AG10803 (cell line): Measurements from ENCODE around the gene RFWD3.

Source experiments
- DNase-seq: peaks from one replicate; pipeline ENCODE4 v3.0.0; 2010; ENCODE audit warnings: low read depth
- H3K4me3 ChIP-seq: 2 replicates; pipeline ENCODE4 v1.5.1; 2011; ENCODE audit warnings: mild to moderate bottlenecking, low read length, control low read depth
- TF ChIP-seq, protein P1 (sequence below): conservative IDR thresholded peaks from 2 replicates; pipeline ENCODE4 v1.5.1; 2011; ENCODE audit warnings: mild to moderate bottlenecking, low read length, control low read depth, inconsistent platforms

RFWD3 gene

DNA sequence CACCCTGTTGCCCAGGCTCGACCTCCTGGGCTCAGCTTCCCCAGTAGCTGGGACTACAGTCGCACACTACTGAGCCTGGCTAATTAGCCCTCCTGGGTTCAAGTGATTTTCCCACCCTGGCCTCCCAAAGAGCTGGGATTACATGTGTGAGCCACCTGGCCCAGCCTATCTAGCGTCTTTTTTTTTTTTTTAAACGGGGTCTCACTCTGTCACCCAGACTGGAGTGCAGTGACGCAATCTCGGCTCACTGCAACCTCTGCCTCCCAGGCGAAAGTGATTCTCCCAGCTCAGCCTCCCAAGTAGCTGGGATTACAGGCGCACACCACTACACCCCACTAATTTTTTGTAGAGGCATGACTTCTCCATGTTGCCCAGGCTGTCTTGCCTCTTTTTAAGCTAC lies 93.1 kb downstream of the RFWD3 start:
- no peak for DNase-seq
- H3K4me3 ChIP-seq, result no peak overlapping the region
- TF ChIP-seq, protein P1, sequence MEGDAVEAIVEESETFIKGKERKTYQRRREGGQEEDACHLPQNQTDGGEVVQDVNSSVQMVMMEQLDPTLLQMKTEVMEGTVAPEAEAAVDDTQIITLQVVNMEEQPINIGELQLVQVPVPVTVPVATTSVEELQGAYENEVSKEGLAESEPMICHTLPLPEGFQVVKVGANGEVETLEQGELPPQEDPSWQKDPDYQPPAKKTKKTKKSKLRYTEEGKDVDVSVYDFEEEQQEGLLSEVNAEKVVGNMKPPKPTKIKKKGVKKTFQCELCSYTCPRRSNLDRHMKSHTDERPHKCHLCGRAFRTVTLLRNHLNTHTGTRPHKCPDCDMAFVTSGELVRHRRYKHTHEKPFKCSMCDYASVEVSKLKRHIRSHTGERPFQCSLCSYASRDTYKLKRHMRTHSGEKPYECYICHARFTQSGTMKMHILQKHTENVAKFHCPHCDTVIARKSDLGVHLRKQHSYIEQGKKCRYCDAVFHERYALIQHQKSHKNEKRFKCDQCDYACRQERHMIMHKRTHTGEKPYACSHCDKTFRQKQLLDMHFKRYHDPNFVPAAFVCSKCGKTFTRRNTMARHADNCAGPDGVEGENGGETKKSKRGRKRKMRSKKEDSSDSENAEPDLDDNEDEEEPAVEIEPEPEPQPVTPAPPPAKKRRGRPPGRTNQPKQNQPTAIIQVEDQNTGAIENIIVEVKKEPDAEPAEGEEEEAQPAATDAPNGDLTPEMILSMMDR, result no peak
